Ramos (cell line): ENCODE results near the gene EFCAB7.
"Not testable (repeated sequence)": the region's sequence is repeated elsewhere in the genome, so short reads cannot be mapped to it uniquely, and the experiment has no call there.

ENCODE experiments used
- in situ Hi-C: fragments of 300-500 bp; cut with MboI; formaldehyde crosslinking; loops from one replicate; pipeline ENCODE4 v1.14.3; 2022; ENCODE audit warnings: low sequenced_read_pairs; ENCODE audit not compliant: unreplicated experiment

Gene EFCAB7

DNA sequence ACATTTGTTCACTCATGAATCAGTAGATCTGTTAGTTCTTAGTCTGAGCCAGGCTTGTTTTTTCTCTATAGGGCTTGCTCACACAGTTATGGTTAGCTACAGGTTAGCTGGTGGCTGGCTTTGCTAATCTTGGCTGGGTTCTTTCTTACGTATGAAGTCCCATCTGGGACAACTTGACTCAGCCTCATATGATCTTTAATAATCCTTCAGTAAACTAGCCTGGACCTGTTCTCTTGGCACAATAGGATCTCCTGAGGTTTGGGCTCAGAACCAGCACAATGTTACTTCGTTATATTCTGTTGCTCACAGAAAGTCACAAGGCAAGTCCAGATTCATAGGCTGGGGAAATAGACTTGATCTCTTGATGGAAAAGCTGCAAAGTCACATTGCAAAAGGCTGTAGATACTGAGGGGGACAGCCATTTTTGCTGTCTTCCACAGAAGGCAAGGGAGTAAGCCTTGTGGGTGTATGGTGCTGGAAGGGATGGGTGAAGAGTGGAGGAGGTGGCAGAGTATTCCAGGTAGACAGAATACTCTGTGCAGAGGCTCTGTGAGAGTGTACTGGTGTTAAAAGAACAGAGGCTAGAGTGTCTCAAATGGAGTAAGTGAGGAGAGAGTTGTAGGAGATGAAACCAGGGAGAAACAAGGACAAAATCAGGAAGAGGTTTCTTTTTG lies 24.4 kb downstream of the EFCAB7 start:
- in situ Hi-C loops, result loop anchor here (25.0 kb wide), 1 partner anchor 710 kb away; no protein-coding TSS in a partner anchor

DNA sequence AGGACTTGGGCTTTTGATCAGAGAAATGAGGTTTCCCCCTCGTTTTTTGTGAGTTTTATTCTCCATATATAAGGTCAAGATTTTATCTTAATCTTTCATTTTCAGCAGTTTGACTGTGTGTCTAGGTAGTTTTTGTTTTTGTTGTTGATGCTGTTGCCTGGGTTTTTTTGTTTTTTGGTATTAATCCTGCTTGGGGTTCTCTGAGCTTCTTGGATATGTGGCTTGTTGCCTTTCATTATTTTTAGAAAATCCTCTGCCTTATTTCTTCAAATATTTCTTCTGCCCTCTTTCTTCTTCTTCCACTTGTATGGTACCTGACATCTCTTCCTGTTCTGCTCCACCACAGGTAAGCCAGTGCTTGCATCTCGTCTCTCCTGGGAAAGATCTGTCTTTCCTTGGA lies 25.0 kb downstream of the EFCAB7 start:
- in situ Hi-C loops, result loop anchor here (25.0 kb wide), 1 partner anchor 711 kb away; no protein-coding TSS in a partner anchor

DNA sequence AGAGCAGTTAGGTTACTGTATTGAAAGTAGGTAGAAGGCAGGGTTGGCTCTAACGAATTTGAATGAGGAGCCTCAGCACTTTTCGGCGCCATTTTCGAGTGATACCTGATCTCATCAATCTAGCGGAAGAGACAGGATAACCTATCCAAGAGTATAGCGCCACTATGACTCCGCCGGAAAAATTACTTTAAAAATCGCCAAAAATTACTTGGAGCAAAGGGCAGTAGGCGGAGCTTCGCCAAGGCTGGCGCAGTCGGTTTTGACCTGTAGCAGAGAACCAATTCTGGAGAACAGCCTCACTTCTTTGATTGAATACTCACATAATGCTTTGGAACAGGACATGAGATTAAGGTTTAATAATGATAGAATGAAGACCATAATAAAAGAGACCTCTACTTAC lies 25.6 kb downstream of the EFCAB7 start:
- in situ Hi-C loops, result loop anchor here (25.0 kb wide), 1 partner anchor 712 kb away; no protein-coding TSS in a partner anchor

DNA sequence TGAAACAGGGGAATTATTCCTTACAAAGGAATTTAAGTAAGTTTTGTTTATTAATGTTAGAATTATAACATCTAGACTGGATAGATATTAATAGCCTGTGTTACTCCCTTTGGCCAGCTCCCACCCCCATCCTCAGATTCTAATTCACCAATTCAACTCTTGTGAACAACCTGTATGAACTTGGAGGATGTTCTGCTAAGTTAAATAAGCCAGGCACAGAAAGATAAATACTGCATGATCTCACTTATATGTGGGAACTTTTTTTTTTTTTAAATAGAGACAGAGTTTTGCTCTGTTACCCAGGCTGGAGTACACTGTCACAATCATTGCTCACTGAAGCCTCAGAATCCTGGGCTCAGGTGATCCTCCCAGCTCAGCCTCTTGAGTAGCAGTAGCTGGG lies 32.2 kb downstream of the EFCAB7 start:
- in situ Hi-C loops, result no loop called here

DNA sequence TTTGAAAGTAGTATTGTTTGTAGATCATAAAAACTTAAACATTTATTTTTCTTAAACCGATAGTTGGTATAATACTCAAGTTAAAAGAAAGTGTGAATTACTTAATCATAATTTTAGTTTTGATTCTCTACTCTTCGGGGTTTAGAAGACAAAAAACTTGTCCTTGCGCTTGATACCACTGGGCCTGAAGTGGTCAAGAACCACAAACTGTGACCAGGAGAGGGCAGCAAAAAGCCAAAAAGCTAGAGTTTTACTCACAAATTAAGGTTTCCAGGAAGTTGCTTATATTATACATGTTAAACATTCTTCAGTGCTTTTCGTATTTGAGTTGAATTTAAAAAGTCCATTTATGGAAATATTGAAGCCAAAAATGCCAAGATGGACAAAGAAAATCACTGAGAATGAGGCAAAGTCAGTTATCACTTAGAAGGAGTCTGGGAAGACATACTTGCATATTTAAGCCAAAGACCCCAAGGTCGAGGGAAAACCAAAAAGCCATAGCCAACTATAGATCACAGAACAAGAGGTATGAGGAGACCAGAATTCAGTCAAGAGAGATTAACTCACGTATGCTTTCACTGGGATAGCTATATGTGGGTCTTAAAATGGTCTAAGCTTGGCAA lies 34.2 kb downstream of the EFCAB7 start:
- in situ Hi-C loops, result no loop called here

DNA sequence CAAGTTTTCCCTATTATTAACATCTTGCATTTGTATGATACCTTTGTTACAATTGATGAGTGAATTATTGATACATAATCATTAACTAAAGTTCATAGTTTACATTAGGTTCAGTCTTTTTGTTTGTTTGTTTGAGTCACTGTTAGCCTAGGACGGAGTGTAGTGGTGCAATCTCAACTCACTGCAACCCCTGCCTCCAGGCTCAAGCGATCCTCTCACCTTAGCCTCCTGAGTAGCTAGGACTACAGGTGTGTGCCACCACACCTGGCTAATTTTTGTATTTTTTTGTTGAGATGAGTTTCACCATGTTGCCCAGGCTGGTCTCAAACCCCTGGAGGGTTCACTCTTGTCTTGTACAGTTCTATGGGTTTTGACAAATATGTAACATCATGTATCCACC lies 36.0 kb downstream of the EFCAB7 start:
- in situ Hi-C loops, result no loop called here

DNA sequence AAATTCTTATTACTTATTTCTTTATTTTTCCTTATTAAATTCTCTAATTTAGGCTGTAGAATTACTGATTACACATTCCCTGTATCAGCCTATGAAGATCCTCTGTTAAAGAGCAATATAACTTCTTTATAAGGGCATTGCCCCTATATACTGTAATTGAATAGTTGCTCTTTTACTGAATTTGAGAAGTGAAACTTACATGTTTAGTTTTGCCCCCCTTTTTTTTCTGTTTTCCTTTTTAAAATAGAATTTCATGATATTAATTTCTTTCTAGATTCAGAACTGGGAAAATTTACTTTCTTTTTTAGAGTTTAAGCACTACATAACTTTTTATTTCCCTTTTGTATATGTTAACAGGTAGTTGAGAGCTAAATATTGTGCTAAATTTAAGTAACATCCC lies 40.4 kb downstream of the EFCAB7 start:
- in situ Hi-C loops, result no loop called here

DNA sequence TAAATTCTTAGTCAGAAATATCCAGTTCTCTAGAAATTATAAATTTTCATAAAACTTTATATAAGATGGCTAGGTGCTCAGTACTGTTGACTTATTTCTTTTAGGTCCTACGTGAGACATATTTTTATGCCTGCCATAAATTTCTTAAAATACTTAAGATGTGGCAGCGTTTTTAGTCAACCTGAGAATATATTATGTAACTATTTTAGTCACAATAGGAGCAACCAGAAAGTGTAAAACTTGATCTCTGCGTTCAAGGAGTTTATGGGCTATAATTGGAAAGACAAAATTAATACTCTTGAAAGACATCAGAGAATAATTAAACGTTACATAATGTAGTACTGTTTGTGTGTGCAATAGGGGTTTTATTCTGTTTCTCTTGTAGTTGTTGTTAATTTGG lies 45.7 kb downstream of the EFCAB7 start:
- in situ Hi-C loops, result no loop called here

DNA sequence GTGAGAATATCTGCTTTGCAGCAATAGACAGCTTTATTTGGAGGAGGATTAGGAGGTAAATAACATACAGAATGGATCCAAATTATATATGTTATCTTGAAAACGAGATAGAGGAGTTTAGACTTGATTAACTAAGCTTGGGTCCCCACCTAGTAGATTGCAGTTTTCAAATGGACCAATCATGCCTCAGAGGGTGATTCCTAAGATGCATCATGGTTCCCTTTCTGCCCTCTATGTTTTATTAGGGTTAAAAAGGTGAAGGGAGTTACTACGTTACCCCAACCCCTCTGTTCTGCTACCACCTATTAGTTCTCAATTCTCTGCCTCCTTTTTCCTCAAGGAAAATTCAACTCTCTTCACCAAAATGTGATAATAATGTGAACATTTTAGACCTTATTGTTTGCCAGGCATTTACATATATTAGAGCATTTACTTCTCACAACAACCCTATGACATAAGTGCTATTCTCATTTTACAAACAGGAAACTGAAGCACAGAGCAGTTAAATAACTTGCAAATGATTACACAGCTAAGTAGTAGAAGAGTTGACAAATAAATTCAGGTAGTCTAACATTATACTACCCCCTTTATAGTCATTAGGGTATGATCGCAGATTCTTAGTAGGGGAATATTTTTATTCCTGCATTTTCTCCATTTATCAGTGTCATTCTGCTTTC lies 46.5 kb downstream of the EFCAB7 start:
- in situ Hi-C loops, result no loop called here

DNA sequence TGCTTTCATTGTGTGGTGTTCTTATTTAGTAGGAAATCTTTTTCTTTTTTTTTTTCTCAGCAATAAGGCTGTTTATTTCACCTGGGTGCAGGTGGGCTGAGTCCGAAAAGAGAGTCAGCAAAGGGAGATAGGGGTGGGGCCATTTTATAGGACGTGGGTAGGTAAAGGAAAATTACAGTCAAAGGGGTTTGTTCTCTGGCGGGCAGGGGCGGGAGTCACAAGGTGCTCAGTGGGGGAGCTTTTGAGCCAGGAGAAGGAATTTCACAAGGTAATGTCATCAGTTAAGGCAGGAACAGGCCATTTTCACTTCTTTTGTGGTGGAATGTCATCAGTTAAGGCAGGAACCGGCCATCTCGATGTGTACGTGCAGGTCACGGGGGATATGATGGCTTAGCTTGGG lies 49.4 kb downstream of the EFCAB7 start:
- in situ Hi-C loops, result not testable (repeated sequence)

DNA sequence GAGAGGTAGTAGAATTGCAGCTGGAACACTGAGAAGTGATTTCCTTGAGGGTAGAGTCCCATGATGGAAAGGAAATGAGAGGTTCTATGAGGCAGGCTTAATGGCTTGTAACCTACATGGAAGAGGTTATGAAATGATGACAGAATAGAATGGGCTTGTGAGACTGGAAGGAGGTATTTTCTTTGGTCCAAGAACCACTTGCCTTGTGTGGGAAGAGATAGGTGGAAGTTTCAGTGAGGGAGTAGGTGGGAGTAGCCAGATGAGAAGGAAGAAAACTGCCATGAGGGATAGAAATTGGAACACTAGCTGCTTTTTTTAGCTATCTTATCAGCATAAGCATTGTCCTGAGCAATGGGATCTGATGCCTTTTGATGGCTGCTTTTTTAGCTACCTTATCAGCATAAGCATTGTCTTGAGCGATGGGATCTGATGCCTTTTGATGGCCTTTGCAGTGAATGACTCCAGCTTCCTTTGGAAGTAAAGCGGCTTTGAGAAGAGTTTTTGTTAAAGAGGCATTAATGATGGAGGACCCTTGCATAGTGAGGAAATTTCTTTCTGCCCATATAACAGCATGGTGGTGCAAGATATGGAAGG lies 51.0 kb downstream of the EFCAB7 start:
- in situ Hi-C loops, result not testable (repeated sequence)

DNA sequence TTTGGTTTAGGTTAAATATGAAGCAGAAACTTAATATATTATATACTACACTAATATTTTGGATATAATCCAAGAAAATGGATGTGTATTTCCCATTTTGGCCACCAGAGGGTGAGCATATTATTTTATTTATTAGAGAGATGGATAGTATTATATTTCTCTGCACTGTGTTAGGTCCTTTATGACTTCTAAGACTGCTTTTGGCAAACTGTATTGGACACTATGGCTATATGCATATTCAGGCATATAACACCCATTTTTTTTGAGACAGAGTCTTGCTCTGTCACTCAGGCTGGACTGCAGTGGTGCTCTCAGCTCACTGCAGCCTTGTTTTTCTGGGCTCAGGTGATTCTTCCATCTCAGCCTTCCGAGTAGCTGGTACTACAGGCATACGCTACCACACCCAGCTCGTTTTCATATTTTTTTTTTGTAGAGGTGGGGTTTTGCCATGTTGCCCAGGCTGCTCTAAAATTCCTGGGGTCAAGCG lies 52.1 kb downstream of the EFCAB7 start:
- in situ Hi-C loops, result no loop called here

DNA sequence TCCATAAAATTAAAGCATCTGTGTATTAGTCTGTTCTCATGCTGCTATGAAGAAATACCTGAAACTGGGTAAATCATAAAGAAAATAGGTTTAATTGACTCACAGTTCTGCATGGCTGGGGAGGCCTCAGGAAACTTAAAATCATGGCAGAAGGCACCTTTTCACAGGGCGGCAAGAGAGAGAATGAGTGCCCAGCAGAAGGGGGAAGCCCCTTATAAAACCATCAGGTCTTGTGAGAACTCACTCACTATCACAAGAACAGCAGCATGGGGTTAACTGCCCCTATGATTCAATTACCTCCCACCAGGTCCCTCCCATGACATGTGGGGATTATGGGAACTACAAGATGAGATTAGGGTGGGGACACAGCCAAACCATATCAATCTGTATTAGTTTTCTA lies 63.0 kb downstream of the EFCAB7 start:
- in situ Hi-C loops, result not testable (repeated sequence)

DNA sequence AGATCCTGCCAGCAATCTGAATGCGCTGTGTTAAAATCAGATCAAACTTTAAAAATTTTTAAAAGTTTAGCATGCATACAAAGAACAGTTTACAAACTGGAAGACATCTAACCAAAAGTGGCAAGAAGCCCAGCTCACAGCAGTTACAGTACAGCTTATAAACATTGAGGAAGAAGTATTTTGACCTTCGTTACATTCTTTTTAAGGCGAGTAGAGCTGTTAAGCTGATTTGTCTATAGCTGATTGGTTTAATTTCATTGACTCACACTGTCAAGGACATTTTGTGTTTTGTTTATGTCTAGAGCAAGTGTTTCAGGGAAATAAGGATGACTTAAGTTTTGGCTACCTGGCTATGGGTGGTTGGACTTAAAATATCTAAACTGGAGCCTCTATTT lies 66.8 kb downstream of the EFCAB7 start:
- in situ Hi-C loops, result no loop called here

DNA sequence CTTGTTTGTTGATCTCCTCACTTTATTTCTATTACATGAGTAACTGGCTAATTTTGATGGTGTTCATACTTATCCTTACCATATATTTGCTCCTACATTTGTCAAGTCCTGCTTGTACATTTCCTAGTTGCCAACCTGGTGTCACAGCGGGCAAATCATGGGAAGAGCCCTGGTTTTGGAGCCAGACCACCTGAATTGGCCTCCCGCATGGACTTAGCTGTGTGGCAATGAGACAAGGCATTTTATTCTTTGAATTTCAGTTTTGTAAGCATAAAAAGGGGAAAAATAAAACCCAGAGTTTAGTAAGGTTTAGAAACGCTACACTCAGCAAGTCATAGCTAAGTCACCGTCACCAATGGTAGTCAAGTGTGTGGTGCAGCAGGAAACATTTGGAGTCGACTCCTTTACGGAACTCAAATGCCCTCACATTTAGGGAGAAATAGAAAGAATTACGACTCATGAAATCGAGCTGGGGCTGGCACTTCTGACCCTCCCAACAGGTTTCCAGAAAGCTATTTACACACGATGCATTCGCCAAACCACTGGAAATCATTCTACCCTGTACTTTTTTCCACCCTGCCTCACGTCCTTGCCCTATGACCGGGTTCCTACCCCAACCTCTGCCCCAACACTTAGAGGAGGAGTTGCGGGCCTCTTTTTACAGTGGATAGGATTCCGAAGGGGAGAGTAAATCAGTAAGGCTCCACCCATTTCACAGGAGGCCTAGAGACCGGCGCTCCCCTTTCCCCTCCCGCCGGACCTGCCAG lies 69.4 kb downstream of the EFCAB7 start:
- in situ Hi-C loops, result no loop called here

DNA sequence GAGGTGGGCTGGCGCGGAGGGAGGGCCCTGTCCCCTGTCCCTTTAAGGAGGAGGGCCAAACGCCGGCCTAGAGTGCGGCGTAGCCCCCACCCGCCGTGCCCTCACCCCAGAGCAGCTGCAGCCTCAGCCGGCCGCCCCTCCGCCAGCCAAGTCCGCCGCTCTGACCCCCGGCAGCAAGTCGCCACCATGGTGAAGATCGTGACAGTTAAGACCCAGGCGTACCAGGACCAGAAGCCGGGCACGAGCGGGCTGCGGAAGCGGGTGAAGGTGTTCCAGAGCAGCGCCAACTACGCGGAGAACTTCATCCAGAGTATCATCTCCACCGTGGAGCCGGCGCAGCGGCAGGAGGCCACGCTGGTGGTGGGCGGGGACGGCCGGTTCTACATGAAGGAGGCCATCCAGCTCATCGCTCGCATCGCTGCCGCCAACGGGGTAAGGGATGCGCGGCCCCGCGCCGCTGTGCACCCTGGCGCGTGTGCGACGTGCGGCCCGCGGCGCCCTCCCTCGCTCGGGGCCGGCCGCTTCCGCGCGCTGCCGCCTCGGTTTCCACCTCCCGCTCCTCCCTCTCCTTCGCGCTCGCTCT lies 70.1 kb downstream of the EFCAB7 start, which contains the start of gene PGM1:
PGM1 (plus strand) TSS at position 109 of the 583 bp plus-strand sequence; CDS start at position 187, 78 bp downstream.
- in situ Hi-C loops, result no loop called here

DNA sequence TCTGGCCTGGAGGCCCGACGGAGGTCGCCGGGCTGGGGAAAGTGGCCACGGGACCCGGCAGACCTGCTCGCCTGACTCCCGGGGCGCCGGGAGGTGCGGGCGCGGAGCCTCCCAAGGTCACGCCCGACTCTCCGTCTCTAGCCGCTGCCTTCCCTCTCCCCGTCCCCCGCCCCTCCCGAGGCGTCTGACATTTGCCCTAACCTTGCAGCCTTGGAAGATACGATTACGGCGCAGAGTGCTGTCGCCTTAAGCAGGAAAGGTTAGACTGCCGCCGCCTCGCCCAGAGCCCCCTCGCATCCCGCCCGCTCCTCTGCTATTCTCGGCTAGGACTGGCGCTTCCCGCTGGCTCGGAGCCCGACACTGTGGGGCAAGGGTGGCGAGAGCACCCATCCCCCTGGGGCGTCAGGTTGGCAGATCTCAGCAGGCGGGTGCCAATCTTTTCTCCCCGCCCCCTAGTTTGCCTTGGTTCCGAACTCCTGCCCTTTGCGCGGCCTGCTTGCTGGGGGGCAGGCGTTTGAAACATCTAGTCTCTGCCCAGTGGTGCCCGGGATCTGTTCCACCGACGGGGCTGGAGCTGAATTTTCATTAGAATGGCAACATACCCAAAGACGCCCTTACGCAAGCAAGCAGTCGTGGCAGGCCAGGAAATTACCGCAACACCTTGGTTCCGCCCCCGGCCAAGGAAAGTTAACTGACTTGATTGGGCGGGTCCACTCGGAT lies 70.7 kb downstream of the EFCAB7 start:
- in situ Hi-C loops, result no loop called here

DNA sequence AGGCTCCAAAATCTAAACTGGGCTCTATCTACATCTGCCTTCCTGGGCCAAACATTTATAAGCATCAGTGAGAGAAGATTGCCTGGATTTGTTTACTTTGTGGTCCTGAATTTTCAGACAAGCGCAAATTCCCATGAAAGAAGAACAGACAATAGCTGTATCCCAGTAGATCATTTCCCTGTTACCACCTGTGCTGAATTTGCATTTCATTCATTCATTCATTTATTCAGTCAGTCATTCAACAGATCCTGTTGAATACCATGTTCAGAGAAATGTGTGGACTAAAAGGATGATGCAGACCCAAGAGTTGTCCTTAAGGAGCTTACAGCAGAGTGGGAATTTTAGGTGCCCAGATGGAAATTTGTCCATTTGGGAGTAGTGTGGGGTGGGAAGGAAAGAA lies 72.1 kb downstream of the EFCAB7 start:
- in situ Hi-C loops, result no loop called here

DNA sequence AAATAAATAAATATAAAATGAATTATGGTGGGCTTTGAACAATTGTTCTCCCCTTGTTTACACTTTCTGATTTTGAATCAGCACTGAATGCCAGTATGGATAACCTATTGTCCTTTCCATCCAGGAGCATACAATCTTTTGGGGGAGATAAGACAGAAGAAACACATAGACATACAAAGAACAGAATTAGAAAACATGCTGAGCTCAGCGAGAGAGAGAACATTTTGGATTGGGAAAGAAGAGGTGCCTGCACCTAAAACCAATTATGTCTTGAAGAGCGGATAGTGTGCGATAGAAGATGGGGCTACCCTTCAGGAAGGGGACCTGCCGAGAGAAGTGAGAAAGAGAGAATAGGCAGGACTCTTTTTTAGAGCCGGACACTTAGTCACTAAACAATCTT lies 76.5 kb downstream of the EFCAB7 start:
- in situ Hi-C loops, result loop anchor here (25.0 kb wide), 1 partner anchor 538 kb away; no protein-coding TSS in a partner anchor
